HepG2 (cell line): ENCODE results near the gene ALG8. TPM values are rescaled to one million over a fixed set of nuclear protein-coding genes. Genes with fewer than 3 reads are reported as not detected.

ENCODE experiments used
- ATAC-seq: fragments of 200-7000 bp; cut with Tn5 transposase; 3 replicates; pipeline ENCODE4 v1.9.1; 2020; ENCODE audit warnings: mild to moderate bottlenecking, moderate library complexity
- BruUV-seq: library from RNA; stranded (reverse); fragments of 400-500 nt; replicated peaks from 2 replicates; lab custom pipeline; 2021; lab: Mats Ljungman, UMichigan
- CTCF ChIA-PET: fragments of 300-600 bp; formaldehyde crosslinking; extraction: SDS; loops from one replicate; lab custom pipeline; 2021; ENCODE audit warnings: low total read pairs, inconsistent platforms, low intra/inter-chr PET ratio; lab: Yijun Ruan, JAX
- POLR2A ChIA-PET: fragments of 350-600 bp; sonication (Branson Sonifier 250); formaldehyde crosslinking; loops from one replicate; lab custom pipeline; 2020; ENCODE audit warnings: antibody characterized with exemption, inconsistent platforms; lab: Yijun Ruan, JAX
- DNase-seq: peaks from one replicate; pipeline ENCODE4 v3.0.0-alpha.2; 2015; ENCODE audit warnings: low spot score
- FAIRE-seq: peaks from 3 replicates; lab custom pipeline; 2011; peaks lifted over from hg19 to GRCh38; lab: Jason Lieb, UNC
- H2AFZ ChIP-seq: one replicate; pipeline ENCODE4 v1.6.1; 2011; ENCODE audit warnings: low read length, inconsistent platforms
- H3K27ac ChIP-seq: fragments of 300-600 bp; 3 replicates; pipeline ENCODE4 v1.8.0; 2011; ENCODE audit warnings: mixed run types, mild to moderate bottlenecking, mixed read lengths, low read length, inconsistent platforms; ENCODE audit not compliant: insufficient read depth; ENCODE audit errors: extremely low read length
- H3K27me3 ChIP-seq, 2 experiments: fragments of 200-600 bp in 1 of 2; 2 replicates in 1 of 2; 3 replicates in 1 of 2; pipeline versions ENCODE4 v1.6.0 to v1.8.0; 2011; ENCODE audit warnings: low read length in 2 of 2, mild to moderate bottlenecking in 2 of 2, moderate library complexity in 2 of 2, inconsistent platforms in 1 of 2; ENCODE audit not compliant: insufficient read depth in 2 of 2, control insufficient read depth in 1 of 2
- H3K36me3 ChIP-seq, 2 experiments: fragments of 200-600 bp in 1 of 2; replicated peaks in 1 of 2; 2 replicates in 1 of 2; 3 replicates in 1 of 2; pipeline versions ENCODE4 v1.5.1 to v1.8.0; 2011; ENCODE audit warnings: low read length in 2 of 2, inconsistent platforms in 1 of 2; ENCODE audit not compliant: insufficient read depth in 2 of 2, control insufficient read depth in 1 of 2
- H3K4me1 ChIP-seq: 2 replicates; pipeline ENCODE4 v1.5.1; 2012; ENCODE audit warnings: low read length, inconsistent platforms; ENCODE audit not compliant: insufficient read depth
- H3K4me2 ChIP-seq: 2 replicates; pipeline ENCODE4 v1.6.0; 2011; ENCODE audit warnings: low read depth, low read length, inconsistent platforms
- H3K4me3 ChIP-seq, 3 experiments: fragments of 200-600 bp in 1 of 3; sonication (generic), shearing (Covaris generic) in 1 of 3; replicated peaks in 1 of 3; 2 replicates each; pipeline ENCODE4 v1.5.1; 2011 to 2016; ENCODE audit warnings: low read length in 3 of 3, inconsistent platforms in 2 of 3, low read depth in 2 of 3, mild to moderate bottlenecking in 2 of 3, control low read depth in 1 of 3, mixed read lengths in 1 of 3; ENCODE audit not compliant: insufficient read depth in 1 of 3
- H3K79me2 ChIP-seq: one replicate; pipeline ENCODE4 v1.6.1; 2011; ENCODE audit warnings: low read length, inconsistent platforms; ENCODE audit not compliant: insufficient read depth
- H3K9ac ChIP-seq: 2 replicates; pipeline ENCODE4 v1.6.0; 2011; ENCODE audit warnings: mild to moderate bottlenecking, low read depth, low read length, inconsistent platforms; ENCODE audit not compliant: insufficient read depth
- H3K9me3 ChIP-seq: 2 replicates; pipeline ENCODE4 v1.5.1; 2012; ENCODE audit warnings: mild to moderate bottlenecking, low read length
- H4K20me1 ChIP-seq: 2 replicates; pipeline ENCODE4 v1.6.0; 2011; ENCODE audit warnings: inconsistent platforms, mild to moderate bottlenecking, low read length, moderate library complexity; ENCODE audit not compliant: insufficient read depth
- EP300 ChIP-seq, 3 experiments: sonication (generic) in 1 of 3; formaldehyde crosslinking in 1 of 3; IDR thresholded peaks; 2 replicates each; pipeline versions ENCODE4 v1.5.1 to v1.6.1; 2011 to 2020; ENCODE audit warnings: low read depth in 2 of 3, low read length in 2 of 3, borderline replicate concordance in 1 of 3, improper control_type of control experiment in 1 of 3, mild to moderate bottlenecking in 1 of 3, missing genetic modification reagents in 1 of 3, moderate library complexity in 1 of 3
- NFIC ChIP-seq: IDR thresholded peaks from 2 replicates; pipeline ENCODE4 v1.6.1; 2012; ENCODE audit warnings: mild to moderate bottlenecking, low read length, inconsistent platforms
- SAFB2 ChIP-seq: sonication (generic); formaldehyde crosslinking; IDR thresholded peaks from 2 replicates; pipeline ENCODE4 v1.5.1; 2020; ENCODE audit warnings: missing genetic modification reagents, low read depth, mild to moderate bottlenecking, borderline replicate concordance
- SNAPC4 ChIP-seq: sonication (generic); formaldehyde crosslinking; IDR thresholded peaks from 2 replicates; pipeline ENCODE4 v1.4.0; 2020; ENCODE audit warnings: mild to moderate bottlenecking, missing genetic modification reagents
- YY1 ChIP-seq: IDR thresholded peaks from 2 replicates; pipeline ENCODE4 v1.6.1; 2011; ENCODE audit warnings: low read length, low read depth, moderate library complexity, mild to moderate bottlenecking; ENCODE audit not compliant: insufficient read depth, insufficient replicate concordance
- ZFP37 ChIP-seq: sonication (generic); formaldehyde crosslinking; IDR thresholded peaks from 2 replicates; pipeline ENCODE4 v1.4.0; 2020; ENCODE audit warnings: missing genetic modification reagents, borderline replicate concordance
- WGBS: methylation state at CpG from one replicate; pipeline ENCODE4 v1.1.6; 2017; ENCODE audit warnings: low lambda C conversion rate; 5-methylcytosine and 5-hydroxymethylcytosine counted together
- in situ Hi-C: cut with HindIII; loops from 2 replicates; pipeline ENCODE4 v1.10.0; 2017; ENCODE audit warnings: low pct_unique_long_range_greater_than_20kb; ENCODE audit not compliant: extremely low pct_ligation_motif_present
- intact Hi-C: fragments of 100-400 bp; cut with micrococcal nuclease; formaldehyde crosslinking; loops from one replicate; pipeline ENCODE4 v1.10.0; 2022; ENCODE audit not compliant: unreplicated experiment
- polyA plus RNA-seq, 8 experiments: library from polyadenylated mRNA; depleted of rRNA in 3 of 8; stranded (reverse) in 7 of 8; unstranded in 1 of 8; fragments of >200 nt; fragmentation: Illumina TruSeq in 4 of 8; extraction: Trizol in 4 of 8; gene quantifications; 2 replicates each; pipeline versions ENCODE4 v1.2.1 to v1.2.3, GENCODE V29; 2011 to 2016; ENCODE audit warnings: low read depth in 4 of 8, missing spikeins in 1 of 8, mixed read lengths in 1 of 8; ENCODE audit not compliant: insufficient read depth in 1 of 8
- total RNA-seq, 5 experiments: library from RNA; depleted of rRNA; stranded (reverse); fragments of >200 nt; fragmentation: Illumina TruSeq; extraction: Trizol; gene quantifications; 2 replicates each; pipeline ENCODE4 v1.2.3, GENCODE V29; 2016; ENCODE audit warnings: low read depth in 1 of 5
- TF ChIP-seq, protein P1 (sequence below): sonication (generic); formaldehyde crosslinking; IDR thresholded peaks from 2 replicates; pipeline ENCODE4 v1.5.0; 2020; ENCODE audit warnings: mild to moderate bottlenecking, missing genetic modification reagents, borderline replicate concordance

ALG8 gene
- total and polyA plus RNA-seq, 2 of the 13 experiments (the other 11 are each of a cell fraction or from before 2014, with no cell fraction given) = 75.8 to 88.0 TPM

DNA sequence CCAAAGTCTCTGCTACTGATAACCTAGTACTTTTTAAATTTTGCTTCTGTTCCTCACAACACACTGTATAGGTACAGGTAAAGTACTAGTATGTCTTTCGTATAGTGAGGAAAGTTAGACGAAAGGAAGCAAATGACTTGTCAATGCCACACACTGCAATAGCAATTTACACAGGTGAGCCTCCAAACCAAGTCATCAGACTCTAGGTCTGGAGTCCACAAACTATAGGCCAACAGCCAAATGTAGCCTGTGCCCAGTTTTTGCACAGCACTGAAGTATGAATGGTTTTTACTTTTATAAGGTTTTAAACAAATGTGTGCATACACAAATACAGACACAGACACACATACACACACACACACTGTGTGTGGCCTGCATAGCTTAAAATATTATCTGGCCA is 28.1 kb downstream of the ALG8 start:
- Histone ChIP-seq H3K4me1 (no peaks in the 10 kb centered on the region), H3K9me3 (no peaks in the 10 kb centered on the region), H3K36me3 (peaks cover 7 to 35% of the 10 kb centered on the region in 2 experiments; a peak in 4 of 5 replicates), H2AFZ (no peak overlapping the region), H3K9ac (no peak overlapping the region), H3K79me2 (no peaks in the 10 kb centered on the region), H3K27me3 (no peaks in the 10 kb centered on the region), H3K27ac (no peak overlapping the region), H3K4me2 (no peak overlapping the region), H4K20me1 (no peaks in the 10 kb centered on the region), H3K4me3 (no peak overlapping the region)
- DNase-seq = no peak
- CTCF ChIA-PET = no interaction called here
- intact Hi-C loops = no loop called here
- no TSS peak for BruUV-seq
- 100% methylated on average over 2 of the region's 2 CpGs for WGBS
- TF ChIP-seq, protein P1, sequence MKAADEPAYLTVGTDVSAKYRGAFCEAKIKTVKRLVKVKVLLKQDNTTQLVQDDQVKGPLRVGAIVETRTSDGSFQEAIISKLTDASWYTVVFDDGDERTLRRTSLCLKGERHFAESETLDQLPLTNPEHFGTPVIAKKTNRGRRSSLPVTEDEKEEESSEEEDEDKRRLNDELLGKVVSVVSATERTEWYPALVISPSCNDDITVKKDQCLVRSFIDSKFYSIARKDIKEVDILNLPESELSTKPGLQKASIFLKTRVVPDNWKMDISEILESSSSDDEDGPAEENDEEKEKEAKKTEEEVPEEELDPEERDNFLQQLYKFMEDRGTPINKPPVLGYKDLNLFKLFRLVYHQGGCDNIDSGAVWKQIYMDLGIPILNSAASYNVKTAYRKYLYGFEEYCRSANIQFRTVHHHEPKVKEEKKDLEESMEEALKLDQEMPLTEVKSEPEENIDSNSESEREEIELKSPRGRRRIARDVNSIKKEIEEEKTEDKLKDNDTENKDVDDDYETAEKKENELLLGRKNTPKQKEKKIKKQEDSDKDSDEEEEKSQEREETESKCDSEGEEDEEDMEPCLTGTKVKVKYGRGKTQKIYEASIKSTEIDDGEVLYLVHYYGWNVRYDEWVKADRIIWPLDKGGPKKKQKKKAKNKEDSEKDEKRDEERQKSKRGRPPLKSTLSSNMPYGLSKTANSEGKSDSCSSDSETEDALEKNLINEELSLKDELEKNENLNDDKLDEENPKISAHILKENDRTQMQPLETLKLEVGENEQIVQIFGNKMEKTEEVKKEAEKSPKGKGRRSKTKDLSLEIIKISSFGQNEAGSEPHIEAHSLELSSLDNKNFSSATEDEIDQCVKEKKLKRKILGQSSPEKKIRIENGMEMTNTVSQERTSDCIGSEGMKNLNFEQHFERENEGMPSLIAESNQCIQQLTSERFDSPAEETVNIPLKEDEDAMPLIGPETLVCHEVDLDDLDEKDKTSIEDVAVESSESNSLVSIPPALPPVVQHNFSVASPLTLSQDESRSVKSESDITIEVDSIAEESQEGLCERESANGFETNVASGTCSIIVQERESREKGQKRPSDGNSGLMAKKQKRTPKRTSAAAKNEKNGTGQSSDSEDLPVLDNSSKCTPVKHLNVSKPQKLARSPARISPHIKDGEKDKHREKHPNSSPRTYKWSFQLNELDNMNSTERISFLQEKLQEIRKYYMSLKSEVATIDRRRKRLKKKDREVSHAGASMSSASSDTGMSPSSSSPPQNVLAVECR (CRISPR knock-in tag) = no peak
- no peak for TF ChIP-seq NFIC
- POLR2A ChIA-PET = no interaction called here
- in situ Hi-C loops = no loop called here
- ATAC-seq = no peak
- no peak for FAIRE-seq

GRCh38 chr11:78110830-78111229 is 28.6 kb downstream of the ALG8 start:
- Histone ChIP-seq H3K36me3 (peaks cover 7 to 35% of the 10 kb centered on the region in 2 experiments; a peak in 4 of 5 replicates), H3K27ac (no peak overlapping the region), H3K79me2 (no peaks in the 10 kb centered on the region), H3K9me3 (no peaks in the 10 kb centered on the region), H3K4me1 (no peaks in the 10 kb centered on the region), H4K20me1 (no peaks in the 10 kb centered on the region), H3K4me2 (no peak overlapping the region), H3K4me3 (no peak overlapping the region), H2AFZ (no peak overlapping the region), H3K9ac (no peak overlapping the region), H3K27me3 (no peaks in the 10 kb centered on the region)
- ATAC-seq (no peak), FAIRE-seq (no peak), DNase-seq (no peak)
- 96% methylated on average over 2 of the region's 2 CpGs for WGBS
- ChIA-PET CTCF (no interaction called here), POLR2A (no interaction called here)
- BruUV-seq = no TSS peak
- in situ Hi-C loops = no loop called here
- intact Hi-C loops = no loop called here
- TF ChIP-seq SAFB2 (no peak), YY1 (no peak), SNAPC4 (CRISPR knock-in tag) (no peak), ZFP37 (CRISPR knock-in tag) (no peak), EP300 (IDR thresholded peaks at IDR 0.05; ENCODE audit: low read depth in 2 of 2, low read length in 2 of 2) (no peak), EP300 (CRISPR knock-in tag; IDR thresholded peaks at IDR 0.05; ENCODE audit: borderline replicate concordance) (no peak)
